Prostate gland (tissue), 2 donors: Measurements from ENCODE around the gene TMEM117.

Source experiments
- CTCF ChIP-seq, 4 experiments: fragments of 200-600 bp in 2 of 4; fragments of 450-650 bp in 2 of 4; sonication (generic) in 2 of 4; IDR thresholded peaks; 1 replicate in 3 of 4; 2 replicates in 1 of 4; pipeline ENCODE4 v1.5.1; 2016 to 2019; ENCODE audit warnings: antibody characterized with exemption in 4 of 4, mild to moderate bottlenecking in 2 of 4, moderate library complexity in 2 of 4
- POLR2A ChIP-seq: fragments of 450-650 bp; IDR thresholded peaks from one replicate; pipeline ENCODE4 v1.6.1; 2016; ENCODE audit warnings: antibody characterized with exemption, mild to moderate bottlenecking

- TF ChIP-seq CTCF (IDR thresholded peaks at IDR 0.05) (no peak), POLR2A (no peak)
Observed at GRCh38 chr12:44157359-44157758, 321.5 kb downstream of the TMEM117 start.
